Subcutaneous adipose tissue (tissue), 4 donors: ENCODE data around the gene TBC1D7. TPM values are rescaled to one million over a fixed set of nuclear protein-coding genes. Genes with fewer than 3 reads are reported as not detected.

ENCODE experiments used
- CTCF ChIP-seq: fragments of 450-650 bp; IDR thresholded peaks from one replicate; pipeline ENCODE4 v1.5.1; 2016; ENCODE audit warnings: low read depth, mild to moderate bottlenecking, control low read depth, antibody characterized with exemption, moderate library complexity
- total RNA-seq, 4 donors: library from RNA; depleted of rRNA; stranded (reverse); fragments of >200 nt; gene quantifications; one replicate each; pipeline ENCODE4 v1.1.0, GENCODE V29; 2016

TBC1D7 gene
- total RNA-seq, 4 donors from 2014 or later = 8.6 to 19.0 (median 9.7) TPM

DNA sequence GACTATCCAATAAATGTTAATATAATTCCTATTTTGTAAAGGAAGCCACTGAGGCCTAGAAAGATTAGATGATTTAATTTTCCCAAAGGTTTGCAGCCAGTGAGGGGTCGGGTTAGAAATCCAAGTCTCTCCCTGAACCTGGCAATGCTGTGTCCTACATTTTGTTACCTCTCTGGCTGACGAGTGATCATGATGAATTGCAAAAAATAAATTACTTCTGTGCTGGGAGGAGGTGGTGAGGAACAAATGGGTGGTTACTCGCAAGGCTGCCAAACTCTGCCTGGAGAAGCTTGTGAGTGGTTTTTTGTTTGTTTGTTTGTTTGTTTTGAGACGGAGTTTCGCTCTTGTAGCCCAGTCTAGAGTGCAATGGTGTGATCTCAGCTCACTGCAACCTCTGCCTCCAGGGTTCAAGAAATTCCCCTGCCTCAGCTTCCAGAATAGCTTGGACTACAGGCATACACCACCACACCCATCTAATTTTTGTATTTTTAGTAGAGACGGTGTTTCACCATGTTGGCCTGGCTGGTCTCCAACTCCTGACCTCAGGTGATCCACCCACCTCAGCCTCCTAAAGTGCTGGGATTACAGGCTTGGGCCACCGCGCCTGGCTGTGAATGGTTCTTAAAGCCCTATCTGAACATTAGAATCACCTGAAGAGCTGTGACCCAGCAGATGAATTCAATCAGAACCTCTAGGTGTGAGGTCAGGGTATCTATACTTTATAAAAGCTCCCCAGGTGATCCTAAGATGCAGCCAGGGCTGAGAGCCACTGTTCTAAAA is 20.2 kb upstream of the TBC1D7 start:
- TF ChIP-seq CTCF = no peak

- no peak for TF ChIP-seq CTCF
These were observed 17.9 kb upstream of the TBC1D7 start for GRCh38 chr6:13346245-13346644.

GRCh38 chr6:13342414-13343019 is 14.2 kb upstream of the TBC1D7 start:
- no peak for TF ChIP-seq CTCF

- no peak for TF ChIP-seq CTCF
These were observed 11.7 kb upstream of the TBC1D7 start for GRCh38 chr6:13339863-13340630.

- no peak for TF ChIP-seq CTCF
These were observed 9.7 kb upstream of the TBC1D7 start for GRCh38 chr6:13338038-13338437.

GRCh38 chr6:13336553-13336952 is 8.2 kb upstream of the TBC1D7 start:
- no peak for TF ChIP-seq CTCF

DNA sequence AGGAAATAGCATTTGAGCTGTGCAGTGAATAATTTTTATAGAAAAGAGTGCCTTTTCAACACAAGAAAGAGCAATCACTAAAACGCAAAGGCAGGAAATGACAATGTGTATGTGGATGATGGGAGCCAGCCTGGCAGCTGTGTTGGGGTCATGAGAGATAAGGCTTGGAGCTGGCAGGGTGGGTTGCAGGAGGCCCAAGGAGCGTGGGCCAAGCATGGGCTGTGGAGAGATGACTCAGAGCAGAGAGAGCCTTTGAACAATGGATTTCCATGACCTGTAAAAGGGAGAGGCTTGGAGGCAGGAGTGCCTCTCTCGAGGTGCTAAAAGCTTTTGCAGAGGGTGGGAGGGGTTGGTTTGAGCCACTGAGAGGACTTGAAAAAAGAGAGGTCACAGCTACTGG is 6.6 kb upstream of the TBC1D7 start:
- TF ChIP-seq CTCF = no peak
